ENCODE results near the gene PIEZO1.

DNA sequence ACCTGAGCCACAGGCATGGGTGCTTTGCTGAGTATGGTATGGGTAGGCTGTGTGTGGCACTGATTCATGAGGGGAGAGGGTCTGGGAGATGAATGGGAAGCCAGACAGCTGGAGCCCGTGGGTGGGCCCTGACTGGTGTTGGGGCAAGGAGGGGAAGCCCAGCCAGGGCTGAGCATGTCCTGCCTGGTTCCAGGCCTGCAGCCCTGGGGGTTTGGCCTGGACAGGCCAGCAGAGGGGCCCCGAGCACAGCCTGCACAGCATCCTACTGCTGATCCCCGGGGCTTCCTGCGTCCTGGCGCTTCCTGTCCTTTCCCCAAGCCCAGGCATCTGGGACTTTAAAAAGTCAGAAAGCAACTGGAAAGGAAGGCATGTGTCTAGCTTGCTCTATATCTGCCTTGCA is 117.6 kb downstream of the PIEZO1 start:
- TF ChIP-seq CTCF (IDR thresholded peaks at IDR 0.05) (no peak), POLR2A (IDR thresholded peaks at IDR 0.05; ENCODE audit: low read length) (no peak), BCL3 (IDR thresholded peaks at IDR 0.05) (no peak), MYC (IDR thresholded peaks at IDR 0.05; ENCODE audit: borderline replicate concordance, low read length) (no peak), MAZ (IDR thresholded peaks at IDR 0.05; ENCODE audit: borderline replicate concordance, low read depth, low read length) (no peak), RNF2 (IDR thresholded peaks at IDR 0.05; ENCODE audit: borderline replicate concordance, low read depth) (no peak), RAD21 (conservative IDR thresholded peaks at IDR 0.05 in 1 of 2, IDR thresholded peaks at IDR 0.05 in 1 of 2) (no peak), HEYL (CRISPR knock-in tag; IDR thresholded peaks at IDR 0.05) (no peak)
